ENCODE measurements around the gene TMEM120A.

GRCh38 chr7:75969704-75970498, 24.5 kb downstream of the TMEM120A start:
- TF ChIP-seq REST (IDR thresholded peaks at IDR 0.05; ENCODE audit: unreplicated experiment) (no peak), POLR2AphosphoS5 (IDR thresholded peaks at IDR 0.05; ENCODE audit: low read depth) (no peak), CTCF (conservative IDR thresholded peaks at IDR 0.05; ENCODE audit: low read depth in 2 of 2) (no peak), EZH2 (IDR thresholded peaks at IDR 0.05; ENCODE audit: low read depth, unreplicated experiment) (no peak), NANOG (IDR thresholded peaks at IDR 0.05; ENCODE audit: borderline replicate concordance) (no peak), ZNF331 (CRISPR knock-in tag; IDR thresholded peaks at IDR 0.05; ENCODE audit: low read depth) (no peak), JUNB (IDR thresholded peaks at IDR 0.05; ENCODE audit: unreplicated experiment) (no peak)

Measured in GM23338 (cell line).